GM12891 (cell line): ENCODE data around the gene FHIP2A.

Experiments
- POLR2A ChIP-seq: IDR thresholded peaks from 2 replicates; pipeline ENCODE4 v1.6.1; 2011; ENCODE audit warnings: low read depth, low read length, control low read depth
- POLR2AphosphoS5 ChIP-seq: IDR thresholded peaks from 2 replicates; pipeline ENCODE4 v1.6.1; 2011; ENCODE audit warnings: low read depth, low read length, control low read depth
- SPI1 ChIP-seq: IDR thresholded peaks from 2 replicates; pipeline ENCODE4 v1.6.1; 2011; ENCODE audit warnings: low read depth, low read length, control low read depth
- TAF1 ChIP-seq: IDR thresholded peaks from 2 replicates; pipeline ENCODE4 v1.6.1; 2011; ENCODE audit warnings: low read depth, low read length, control low read depth

GRCh38 chr10:114850126-114850525 lies 28.5 kb downstream of the FHIP2A start:
- TF ChIP-seq TAF1 (no peak), POLR2A (no peak), POLR2AphosphoS5 (no peak), SPI1 (no peak)
